Lower leg skin (tissue), 3 donors: ENCODE results near the gene CTIF.

Experiments used
- CTCF ChIP-seq, 3 donors: fragments of 450-650 bp; IDR thresholded peaks; one replicate each; pipeline ENCODE4 v1.5.1; 2016; ENCODE audit warnings: antibody characterized with exemption in 3 of 3, mild to moderate bottlenecking in 3 of 3, moderate library complexity in 2 of 3
- POLR2A ChIP-seq, 2 donors: fragments of 450-650 bp; IDR thresholded peaks; one replicate each; pipeline ENCODE4 v1.6.1; 2016 to 2017; ENCODE audit warnings: antibody characterized with exemption in 2 of 2, mild to moderate bottlenecking in 1 of 2, moderate library complexity in 1 of 2

GRCh38 chr18:48875314-48875941, 336.6 kb downstream of the CTIF start:
- TF ChIP-seq POLR2A (IDR thresholded peaks at IDR 0.05) = no peak
- no peak for TF ChIP-seq CTCF (IDR thresholded peaks at IDR 0.05)
